ENCODE results near the gene ERBIN.
"Not testable (repeated sequence)": the region's sequence is repeated elsewhere in the genome, so short reads cannot be mapped to it uniquely, and the experiment has no call there.

The ERBIN gene

DNA sequence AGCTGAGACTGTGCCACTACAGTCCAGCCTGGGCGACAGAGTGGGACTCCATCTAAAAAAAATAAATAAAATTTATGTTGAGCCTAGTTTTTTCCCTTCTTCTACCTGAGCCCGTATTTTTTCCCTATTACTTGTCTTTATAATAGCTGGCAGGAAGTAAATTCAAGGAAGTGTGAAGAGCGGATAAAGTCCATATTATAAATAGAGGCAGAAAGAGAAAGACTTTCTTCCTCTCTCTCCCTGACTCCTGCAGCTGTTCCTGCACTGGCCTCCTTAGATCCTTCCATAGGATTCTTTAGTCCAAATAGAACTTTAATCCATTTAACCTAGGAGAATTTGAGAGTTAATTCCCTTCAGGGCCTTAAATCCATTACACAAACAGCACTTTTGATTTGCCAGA is 10.3 kb upstream of the ERBIN start:
- DNase-seq (ENCODE audit: low read depth), result no peak

DNA sequence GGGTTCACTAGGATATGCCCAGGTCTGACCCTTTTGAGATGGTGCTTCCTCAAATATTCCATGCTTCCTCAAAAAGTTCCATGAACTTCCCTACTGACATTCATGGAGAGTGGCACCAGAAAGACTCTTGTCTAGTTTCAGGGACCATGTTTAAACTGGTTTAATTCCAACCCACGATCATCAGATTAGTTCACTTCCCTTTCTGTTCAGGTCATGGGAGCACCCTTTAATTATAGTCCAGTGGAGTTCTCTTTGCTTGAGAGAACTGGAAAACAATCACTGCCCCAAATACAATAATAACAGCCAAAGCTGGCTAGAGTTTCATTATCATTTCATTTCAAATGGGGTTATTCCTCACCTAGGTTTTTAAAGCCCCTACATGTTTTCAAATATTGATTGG is 9.7 kb upstream of the ERBIN start:
- no peak for DNase-seq (ENCODE audit: low read depth)

DNA sequence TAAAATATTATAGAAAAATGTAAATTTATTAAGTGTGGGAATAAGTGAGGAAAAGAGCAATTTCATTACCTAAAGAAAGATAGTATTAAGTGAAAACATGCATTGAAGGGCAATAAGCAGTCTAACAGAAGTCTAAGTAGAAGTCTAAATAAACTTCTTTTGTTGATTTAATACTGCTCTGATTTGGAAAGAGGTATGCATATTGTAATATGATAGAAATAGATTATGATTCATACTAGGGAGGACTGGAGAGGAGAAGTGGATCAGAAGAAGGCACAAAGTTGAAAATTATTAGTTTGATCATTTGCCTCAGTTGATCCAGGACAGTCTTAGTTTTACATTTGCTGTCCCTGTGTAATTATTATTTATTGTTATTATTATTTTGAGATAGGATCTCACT is 6.6 kb upstream of the ERBIN start:
- DNase-seq (ENCODE audit: low read depth), result no peak

DNA sequence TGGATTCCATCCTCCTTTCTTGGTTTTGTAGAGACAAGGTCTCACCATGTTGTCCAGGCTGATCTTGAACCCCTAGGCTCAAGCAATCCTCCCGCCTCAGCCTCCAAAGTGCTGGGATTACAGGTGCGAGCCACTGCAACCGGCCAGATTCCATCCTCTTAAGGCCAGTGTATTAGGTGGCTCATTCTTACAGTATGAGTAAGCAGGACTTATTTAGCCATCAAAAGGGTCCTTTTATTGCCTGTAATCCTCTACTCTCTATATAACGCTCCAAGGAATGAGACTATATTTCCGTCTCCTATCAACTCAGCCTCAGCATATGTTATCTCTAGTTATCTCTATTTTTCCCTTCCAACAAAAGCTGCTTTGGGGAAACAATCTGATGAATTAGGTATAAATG is 3.0 kb upstream of the ERBIN start:
- no peak for DNase-seq (ENCODE audit: low read depth)

DNA sequence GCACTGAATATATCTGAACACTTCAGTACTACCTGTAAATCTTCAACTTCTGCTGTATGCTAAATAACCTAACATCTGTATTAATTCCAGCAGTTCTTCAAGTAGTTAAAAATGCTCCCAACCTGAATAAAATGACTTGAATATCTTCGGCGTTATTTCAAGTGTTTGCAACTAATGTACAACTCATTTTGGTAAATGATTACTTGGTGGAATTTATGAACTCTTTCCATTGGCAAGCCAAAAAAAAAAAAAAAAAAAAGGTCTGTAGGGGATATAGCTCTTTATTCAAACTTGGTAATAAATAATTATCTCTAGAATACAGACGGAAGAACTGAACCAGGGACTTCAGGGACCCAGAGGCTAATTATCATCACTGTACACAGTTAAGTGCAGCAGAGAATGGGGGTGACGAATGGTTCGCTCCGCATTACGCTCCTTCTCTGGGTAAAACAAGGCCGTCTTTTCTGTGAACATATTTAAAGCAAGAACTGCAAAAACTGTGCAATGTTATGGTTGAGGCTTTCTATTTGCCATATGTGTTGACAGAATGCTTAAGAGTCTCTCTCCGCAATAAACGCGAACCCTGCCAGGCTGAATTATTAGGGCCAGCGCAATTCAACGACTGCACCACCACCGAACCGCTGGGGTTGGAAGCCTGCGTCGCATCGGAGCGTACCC is 1.9 kb upstream of the ERBIN start:
- DNase-seq (ENCODE audit: low read depth), result no peak

DNA sequence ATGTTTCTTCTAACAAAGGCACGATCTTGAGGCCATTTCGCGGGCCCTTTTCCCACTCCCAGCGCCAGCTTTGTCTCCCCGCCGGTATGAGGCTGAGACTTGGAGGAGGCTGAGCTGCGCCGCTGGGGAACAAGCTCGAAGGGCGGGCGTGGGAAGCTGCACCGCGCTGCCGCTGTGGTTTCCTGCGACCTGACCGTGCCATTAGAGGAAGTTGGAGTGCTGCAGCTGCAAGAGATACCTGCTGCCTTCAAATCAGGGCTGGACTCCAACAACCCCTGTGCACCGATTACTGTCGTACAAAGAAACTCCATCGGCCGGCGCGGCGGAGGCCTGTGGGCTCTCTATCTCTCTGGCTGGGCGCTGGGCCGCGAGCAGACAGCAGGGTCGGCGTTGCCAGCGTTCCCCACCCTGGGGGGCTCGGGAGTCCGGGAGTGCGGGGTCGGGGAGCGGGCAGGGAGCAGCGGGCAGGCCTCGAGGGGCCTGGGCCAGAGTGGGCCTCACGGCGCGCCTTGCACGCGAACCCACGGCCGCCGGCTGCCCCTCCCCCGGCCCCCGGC is 1.3 kb upstream of the ERBIN start:
- DNase-seq (ENCODE audit: low read depth), result peak; percentile 59

DNA sequence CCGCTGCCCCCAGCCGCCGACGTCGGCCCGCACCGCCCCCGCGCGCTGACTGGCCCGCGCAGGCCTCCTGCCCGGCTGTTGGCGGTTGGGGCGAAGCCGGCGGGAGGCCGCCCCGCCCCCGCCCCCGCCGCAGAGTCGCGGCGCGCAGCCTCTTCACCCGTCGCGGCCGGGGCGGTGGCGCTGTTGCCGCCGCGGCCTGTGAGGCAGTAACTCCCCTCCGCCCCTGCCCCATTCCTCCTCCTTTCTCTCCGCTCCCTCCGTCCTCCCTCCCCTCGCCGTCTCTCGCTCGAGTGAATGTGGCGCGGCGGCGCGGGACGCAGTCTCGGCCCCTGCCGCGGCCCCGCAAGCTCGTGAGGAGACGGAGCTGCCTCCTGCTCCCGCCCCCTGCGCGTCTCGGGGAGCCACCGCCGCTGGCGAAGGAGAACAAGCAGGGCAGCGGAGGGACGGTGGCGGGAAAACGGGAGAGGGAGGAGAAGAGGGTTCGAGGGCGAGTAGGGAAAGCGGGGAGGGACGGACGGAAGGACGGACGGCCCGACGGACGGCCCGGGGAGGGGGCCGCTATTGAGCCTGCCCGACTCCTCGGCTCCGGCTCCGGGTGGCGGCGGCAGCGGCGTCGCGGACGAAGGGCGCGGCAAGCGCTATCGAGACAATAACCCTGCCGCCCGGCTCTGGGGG is 637 bp upstream of the ERBIN start:
- peak; percentile 71 for DNase-seq (ENCODE audit: low read depth)

DNA sequence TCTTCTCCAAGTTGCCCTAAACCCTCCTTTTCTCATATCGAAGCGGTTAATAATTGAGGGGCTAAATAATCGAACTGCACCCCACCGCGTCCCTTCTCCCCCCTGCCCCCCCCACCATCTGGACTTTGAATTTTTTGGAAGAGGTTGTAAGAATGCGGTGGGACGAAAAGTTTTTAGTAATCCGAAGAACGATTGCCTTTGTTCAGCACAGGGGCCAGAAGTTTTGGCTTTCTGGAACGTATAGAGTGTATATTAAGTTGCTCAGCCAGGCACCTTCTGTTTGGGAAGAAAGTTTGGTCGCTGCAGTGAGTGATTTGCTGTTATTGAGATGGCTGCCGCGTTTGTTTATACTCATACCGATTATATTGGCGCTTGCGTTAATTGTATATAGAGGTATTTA is 518 bp downstream of the ERBIN start:
- no peak for DNase-seq (ENCODE audit: low read depth)

DNA sequence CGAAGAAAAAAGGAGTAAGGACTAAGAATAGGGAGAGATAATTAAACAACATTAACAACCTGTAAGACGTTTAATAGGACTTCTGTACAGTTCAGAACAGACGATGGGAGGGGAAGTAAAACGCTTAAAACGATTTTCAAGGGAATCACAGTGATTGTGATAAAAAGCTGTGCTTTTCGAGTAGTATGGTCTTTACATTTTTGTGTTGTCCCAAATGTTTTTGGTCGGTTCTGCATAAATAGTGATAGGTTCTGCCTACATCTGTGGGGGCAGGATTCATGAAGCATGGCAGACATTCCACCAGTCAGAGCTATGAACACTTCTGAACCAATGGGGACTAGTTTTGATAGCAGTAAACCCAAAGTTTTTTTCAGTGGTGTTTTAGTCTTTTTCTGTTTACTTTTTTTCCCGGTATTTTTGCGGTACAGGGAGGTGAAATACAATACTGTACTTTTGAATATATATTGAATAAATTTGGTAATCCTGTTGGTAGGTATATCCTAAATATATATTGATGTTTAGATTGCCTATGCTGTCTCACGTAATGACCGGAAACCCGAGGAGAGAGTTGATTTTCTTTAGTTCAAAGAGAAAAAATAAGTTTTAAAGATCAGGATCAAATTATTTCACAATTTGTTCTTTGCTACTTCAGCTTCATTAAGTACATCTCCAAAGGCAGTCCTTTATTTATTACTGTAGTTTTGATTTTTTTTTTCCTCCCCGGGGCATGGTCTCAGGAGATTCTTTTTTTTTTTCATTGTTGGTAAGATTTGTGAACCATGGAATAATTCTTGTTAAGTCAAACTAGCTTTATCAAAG is 1.3 kb downstream of the ERBIN start:
- peak; percentile 7 for DNase-seq (ENCODE audit: low read depth)

DNA sequence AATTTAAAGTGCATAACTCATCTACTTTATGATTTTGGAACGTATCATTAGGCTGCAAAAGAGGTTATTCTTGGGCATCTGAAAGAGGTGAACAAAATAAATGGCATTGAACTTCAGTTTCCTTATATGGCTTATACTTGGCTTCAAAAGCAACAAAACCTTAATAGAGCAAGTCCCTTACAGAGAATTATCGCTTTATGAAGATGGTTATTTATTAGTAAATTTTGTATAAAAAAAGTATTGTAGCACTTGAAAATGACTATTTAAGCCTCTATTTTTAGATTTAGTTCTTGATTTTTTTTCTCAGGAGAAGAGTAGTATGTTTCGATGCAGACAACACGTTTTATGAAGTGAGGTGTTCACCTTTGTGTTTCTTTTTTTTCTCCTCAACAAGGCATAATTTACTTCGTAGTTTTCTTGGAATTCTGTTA is 2.0 kb downstream of the ERBIN start:
- DNase-seq (ENCODE audit: low read depth), result no peak

DNA sequence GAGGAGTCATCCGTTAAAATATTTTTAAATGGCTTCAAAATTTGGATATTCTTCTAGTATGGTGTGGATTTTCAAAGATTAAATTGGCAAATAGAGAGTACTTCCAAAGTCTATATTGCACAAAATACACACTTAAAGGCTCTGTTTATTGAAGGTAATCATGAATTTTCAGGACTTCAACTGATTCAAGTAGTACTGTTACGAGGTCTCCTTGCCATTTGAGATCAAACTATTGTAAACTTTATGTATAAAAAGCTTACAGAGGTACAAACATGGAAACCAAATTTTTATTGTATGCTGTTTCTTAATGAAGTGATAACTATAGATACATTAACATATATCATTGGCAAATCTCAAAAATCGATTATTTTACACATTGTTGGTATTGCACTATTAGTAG is 2.5 kb downstream of the ERBIN start:
- no peak for DNase-seq (ENCODE audit: low read depth)

DNA sequence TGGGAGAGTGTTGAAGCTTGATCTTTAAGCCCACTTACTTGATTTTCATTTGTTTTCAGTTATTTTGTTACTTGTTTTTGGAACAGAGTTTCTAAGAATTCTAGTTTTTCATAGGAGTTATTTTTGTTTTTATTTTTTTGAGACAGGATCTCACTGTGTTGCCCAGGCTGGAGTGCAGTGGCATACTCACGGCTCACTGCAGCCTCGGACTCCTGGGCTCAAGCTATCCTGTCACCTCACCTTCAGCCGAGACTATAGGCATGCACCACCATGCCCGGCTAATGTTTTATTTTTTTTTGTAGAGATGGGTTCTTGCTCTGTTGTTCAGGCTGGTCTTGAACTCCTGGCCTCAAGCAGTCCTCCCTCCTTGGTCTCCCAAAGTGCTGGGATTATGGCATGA is 6.3 kb downstream of the ERBIN start:
- DNase-seq (ENCODE audit: low read depth), result no peak

DNA sequence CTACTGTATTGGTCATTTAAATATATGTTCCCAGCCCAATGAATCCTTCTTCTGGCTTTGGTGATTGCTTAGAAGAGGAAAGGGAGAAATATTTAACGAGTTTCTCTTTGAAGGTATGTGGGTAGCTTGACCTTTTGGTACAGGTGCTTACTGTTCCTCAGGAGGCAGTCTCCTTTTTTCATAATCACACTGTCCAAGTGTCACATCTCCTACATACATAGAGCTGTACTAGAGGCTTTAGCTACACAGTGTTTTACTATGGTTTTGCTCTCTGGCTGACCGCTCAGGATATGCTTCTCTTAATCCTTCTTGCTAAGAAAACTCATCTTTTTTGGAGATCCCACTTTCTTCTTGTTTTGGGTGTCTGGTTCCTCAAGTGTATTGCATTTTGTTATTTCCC is 6.9 kb downstream of the ERBIN start:
- no peak for DNase-seq (ENCODE audit: low read depth)

DNA sequence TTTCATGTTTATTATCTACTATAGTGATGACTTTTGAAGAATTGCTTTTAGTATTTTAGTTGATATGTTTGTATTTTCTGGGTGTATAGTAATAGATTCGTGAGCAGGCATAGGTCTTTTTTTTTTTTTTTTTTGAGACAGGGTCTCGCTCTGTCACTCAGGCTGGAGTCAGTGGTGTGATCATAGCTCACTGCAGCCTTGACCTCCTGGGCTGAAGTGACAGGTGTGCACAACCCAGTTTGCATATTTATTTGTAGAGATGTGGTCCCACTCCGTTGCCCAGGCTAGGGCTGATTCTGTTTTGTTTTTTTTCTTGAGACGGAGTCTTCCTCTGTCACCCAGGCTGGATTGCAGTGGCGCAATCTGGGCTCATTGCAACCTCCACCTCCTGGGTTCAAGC is 11.9 kb downstream of the ERBIN start:
- no peak for DNase-seq (ENCODE audit: low read depth)

DNA sequence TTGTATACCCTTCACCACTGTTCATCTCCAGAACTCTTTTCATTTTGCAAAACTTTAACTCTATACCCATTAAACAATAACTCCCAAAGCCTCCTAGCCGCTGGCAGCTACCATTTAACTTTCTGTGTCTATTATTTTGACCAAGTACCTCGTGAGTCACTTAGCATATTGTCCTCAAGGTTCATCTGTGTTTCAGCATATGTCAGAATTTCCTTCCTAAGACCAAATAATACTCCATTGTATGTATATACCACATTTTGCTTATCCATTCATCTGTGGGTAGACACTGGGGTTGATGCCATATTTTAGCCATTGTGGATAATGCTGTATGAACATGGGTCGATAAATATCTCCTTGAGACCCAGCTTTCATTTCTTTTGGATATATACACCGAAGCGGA is 17.4 kb downstream of the ERBIN start:
- no peak for DNase-seq (ENCODE audit: low read depth)

DNA sequence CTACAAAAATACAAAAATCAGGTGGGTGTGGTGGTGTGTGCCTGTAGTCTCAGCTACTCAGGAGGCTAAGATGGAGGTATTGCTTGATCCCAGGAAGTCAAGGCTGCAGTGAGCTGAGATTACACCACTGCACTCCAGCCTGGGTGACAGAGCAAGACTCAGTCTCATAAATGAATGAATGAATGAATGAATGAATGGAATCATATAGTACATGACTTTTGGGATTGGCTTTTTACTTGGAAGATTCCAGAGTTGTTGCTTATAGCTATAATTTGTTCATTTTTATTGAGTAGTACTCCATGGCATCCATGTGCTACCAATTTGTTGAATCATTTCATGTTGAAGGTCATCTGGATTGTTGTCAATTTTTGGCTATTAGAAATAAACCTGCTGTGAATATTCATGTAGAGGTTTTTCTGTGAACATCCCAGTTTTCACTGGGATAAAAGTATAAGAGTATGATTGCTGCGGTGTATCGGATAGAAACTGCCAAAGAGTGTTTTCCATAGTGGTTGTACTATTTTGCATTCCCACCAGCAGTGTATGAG is 19.9 kb downstream of the ERBIN start:
- no peak for DNase-seq (ENCODE audit: low read depth)

DNA sequence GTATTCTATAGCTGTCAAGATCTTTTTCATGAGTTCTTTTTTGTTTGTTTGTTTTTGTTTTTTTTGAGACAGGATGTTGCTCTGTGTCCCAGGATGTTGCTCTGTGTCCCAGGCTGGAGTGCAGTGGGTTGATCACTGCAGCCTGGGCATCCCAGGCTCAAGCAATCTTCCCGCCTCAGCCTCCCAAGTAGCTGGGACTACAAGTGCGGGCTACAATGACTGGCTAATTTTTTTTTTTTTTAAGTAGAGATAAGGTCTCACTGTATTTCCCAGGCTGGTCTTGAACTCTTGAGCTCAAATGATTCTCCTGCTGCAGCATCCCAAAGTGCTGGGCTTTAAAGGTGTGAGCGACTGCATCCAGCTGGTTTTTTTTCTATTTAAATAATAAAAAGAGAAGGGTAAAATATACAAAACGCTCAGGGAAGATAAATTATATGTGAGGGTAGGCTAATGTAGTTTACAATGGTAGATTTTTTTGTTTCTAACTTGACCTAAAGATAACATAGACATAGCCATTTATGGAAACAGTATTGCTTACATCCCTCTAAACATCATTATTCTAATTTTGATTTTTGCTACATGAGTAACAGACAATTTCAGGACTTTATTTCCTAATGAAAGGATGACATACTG is 21.9 kb downstream of the ERBIN start:
- no peak for DNase-seq (ENCODE audit: low read depth)

DNA sequence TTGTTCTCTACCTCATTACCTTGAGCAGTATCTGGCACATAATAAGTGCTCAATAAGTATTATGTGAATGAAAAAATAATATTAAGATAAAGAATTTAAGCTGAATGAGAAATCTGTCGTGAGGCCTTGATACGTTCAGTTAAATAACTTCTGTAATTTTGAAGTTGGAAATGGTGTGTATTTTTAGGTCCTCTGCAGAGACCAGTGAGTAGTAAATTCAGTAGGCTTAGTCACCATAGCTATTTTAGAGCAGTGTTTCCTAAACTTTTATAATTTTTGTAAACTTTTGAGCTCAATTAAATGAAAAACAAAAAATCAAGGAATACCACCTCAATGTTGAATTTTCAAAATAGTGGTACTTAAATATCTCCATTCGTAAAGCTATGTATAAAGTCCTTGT is 25.0 kb downstream of the ERBIN start:
- DNase-seq (ENCODE audit: low read depth), result no peak

DNA sequence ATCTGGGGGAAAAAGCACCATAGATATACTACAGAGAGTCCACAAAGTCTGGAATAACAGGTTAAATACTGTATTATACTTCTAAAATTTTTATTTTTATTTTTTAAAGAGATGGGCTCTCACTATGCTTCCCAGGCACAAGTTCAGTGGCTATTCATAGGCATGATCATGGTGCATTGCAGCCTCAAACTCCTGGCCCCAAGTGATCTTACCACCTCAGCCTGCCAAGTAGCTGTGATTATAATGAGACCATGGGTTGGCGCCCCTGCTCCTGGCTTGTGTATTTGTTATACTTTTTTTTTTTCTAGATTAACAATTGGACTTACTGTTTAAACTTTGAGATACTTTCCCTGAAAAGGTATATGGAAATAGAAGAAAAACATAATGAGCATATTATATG is 25.9 kb downstream of the ERBIN start:
- no peak for DNase-seq (ENCODE audit: low read depth)

DNA sequence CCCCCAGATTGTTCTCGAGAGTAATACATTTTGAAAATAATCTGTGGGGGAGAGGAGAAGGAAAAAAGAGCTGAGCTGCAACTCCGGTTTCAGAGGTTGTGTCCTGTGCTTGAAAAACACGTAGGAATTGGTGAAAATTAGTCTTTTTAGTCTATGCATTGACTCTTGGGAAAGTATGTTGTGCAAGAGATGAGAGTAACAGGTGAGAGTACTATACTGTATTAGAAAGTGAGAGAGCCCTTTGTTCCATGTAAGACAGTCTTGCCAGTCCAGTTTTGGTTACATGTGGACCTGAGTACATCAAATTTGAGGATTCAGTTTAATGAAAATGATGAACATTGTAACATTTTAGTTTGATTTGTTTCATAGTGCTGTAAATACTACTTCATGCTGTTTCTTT is 27.8 kb downstream of the ERBIN start:
- DNase-seq (ENCODE audit: low read depth), result no peak

DNA sequence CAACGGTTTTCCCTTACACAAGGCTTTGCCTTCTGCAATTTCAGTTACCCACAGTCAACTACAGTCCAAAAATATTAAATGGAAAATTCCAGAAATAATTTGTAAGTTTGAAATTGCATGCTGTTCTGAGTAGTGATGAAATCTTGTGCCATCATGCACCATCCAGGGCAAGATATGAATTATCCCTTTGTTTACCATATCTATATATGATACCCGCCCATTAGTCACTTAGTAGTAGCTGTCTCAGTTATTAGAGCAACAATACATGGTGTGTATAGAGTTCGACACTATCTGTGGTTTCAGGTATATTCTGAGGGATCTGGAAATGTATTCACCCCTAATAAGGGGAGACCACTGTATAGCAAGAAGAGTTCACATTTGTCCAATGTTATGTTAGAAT is 29.4 kb downstream of the ERBIN start:
- no peak for DNase-seq (ENCODE audit: low read depth)

DNA sequence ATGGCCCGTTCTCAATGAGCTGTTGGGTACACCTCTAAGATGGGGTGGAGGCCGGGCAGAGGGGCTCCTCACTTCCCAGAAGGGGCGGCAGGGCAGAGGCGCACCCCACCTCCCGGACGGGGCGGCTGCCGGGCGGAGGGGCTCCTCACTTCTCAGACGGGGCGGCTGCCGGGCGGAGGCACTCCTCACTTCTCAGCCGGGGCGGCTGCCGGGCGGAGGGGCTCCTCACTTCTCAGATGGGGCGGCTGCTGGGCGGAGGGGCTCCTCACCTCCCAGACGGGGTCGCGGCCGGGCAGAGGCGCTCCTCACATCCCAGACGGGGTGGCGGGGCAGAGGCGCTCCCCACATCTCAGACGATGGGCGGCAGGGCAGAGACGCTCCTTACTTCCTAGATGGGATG is 31.3 kb downstream of the ERBIN start:
- not testable (repeated sequence) for DNase-seq (ENCODE audit: low read depth)
